Panc1 (cell line): Measurements from ENCODE around the gene GALT. TPM values are rescaled to one million over a fixed set of nuclear protein-coding genes. Genes with fewer than 3 reads are reported as not detected.

Experiments
- ATAC-seq: fragments of 200-7000 bp; cut with Tn5 transposase; 2 replicates; pipeline ENCODE4 v1.9.1; 2020; ENCODE audit warnings: mild to moderate bottlenecking, moderate library complexity
- BruUV-seq: library from RNA; stranded (reverse); fragments of 400-500 nt; replicated peaks from 2 replicates; lab custom pipeline; 2021; lab: Mats Ljungman, UMichigan
- CTCF ChIA-PET: fragments of 300-600 bp; sonication (Branson Sonifier 250); formaldehyde crosslinking; loops from one replicate; lab custom pipeline; 2022; ENCODE audit warnings: antibody characterized with exemption; lab: Charles Lee
- POLR2A ChIA-PET: fragments of 300-600 bp; sonication (Branson Sonifier 250); formaldehyde crosslinking; loops from one replicate; lab custom pipeline; 2022; ENCODE audit warnings: antibody characterized with exemption; lab: Charles Lee
- DNase-seq: peaks from one replicate; pipeline ENCODE4 v3.0.0-alpha.2; 2010; ENCODE audit warnings: low read depth, low spot score
- H3K27ac ChIP-seq: 2 replicates; pipeline ENCODE4 v1.5.1; 2011; ENCODE audit warnings: mild to moderate bottlenecking, low read length, inconsistent platforms
- H3K27me3 ChIP-seq: fragments of 200-500 bp; sonication (Bioruptor generic); 2 replicates; pipeline ENCODE4 v1.6.0; 2014; ENCODE audit warnings: low read length, inconsistent platforms; ENCODE audit not compliant: control insufficient read depth, insufficient read depth
- H3K36me3 ChIP-seq: fragments of 200-500 bp; sonication (Bioruptor generic); 2 replicates; pipeline ENCODE4 v1.5.1; 2014; ENCODE audit warnings: inconsistent platforms, mild to moderate bottlenecking, low read length, moderate library complexity; ENCODE audit not compliant: control insufficient read depth, insufficient read depth
- H3K4me1 ChIP-seq: 2 replicates; pipeline ENCODE4 v1.5.1; 2011; ENCODE audit warnings: inconsistent platforms, mild to moderate bottlenecking, low read length, moderate library complexity; ENCODE audit not compliant: control insufficient read depth, insufficient read depth
- H3K4me3 ChIP-seq, 2 experiments: 2 replicates each; pipeline ENCODE4 v1.5.1; 2011 to 2012; ENCODE audit warnings: low read depth in 2 of 2, low read length in 2 of 2, mild to moderate bottlenecking in 2 of 2, inconsistent platforms in 1 of 2, moderate library complexity in 1 of 2
- H3K9me3 ChIP-seq: fragments of 200-500 bp; sonication (Bioruptor generic); 2 replicates; pipeline ENCODE4 v1.5.1; 2014; ENCODE audit warnings: low read depth, mild to moderate bottlenecking, inconsistent platforms, low read length, moderate library complexity; ENCODE audit not compliant: control insufficient read depth, insufficient read depth
- POLR2AphosphoS5 ChIP-seq: IDR thresholded peaks from 2 replicates; pipeline ENCODE4 v1.6.1; 2012; ENCODE audit warnings: mild to moderate bottlenecking, low read depth, low read length, moderate library complexity
- SIN3A ChIP-seq: IDR thresholded peaks from 2 replicates; pipeline ENCODE4 v1.6.1; 2012; ENCODE audit warnings: low read depth, mild to moderate bottlenecking, low read length, moderate library complexity, borderline replicate concordance; ENCODE audit not compliant: insufficient read depth
- TCF7L2 ChIP-seq: IDR thresholded peaks from 2 replicates; pipeline ENCODE4 v1.6.1; 2011; ENCODE audit warnings: mild to moderate bottlenecking, low read depth, low read length, inconsistent platforms
- in situ Hi-C: cut with HindIII; loops from 2 replicates; pipeline ENCODE4 v1.10.0; 2016; ENCODE audit warnings: low sequenced_read_pairs, low pct_unique_long_range_greater_than_20kb
- intact Hi-C: fragments of 100-400 bp; cut with micrococcal nuclease; formaldehyde crosslinking; loops from one replicate; pipeline ENCODE4 v1.10.0; 2022; ENCODE audit not compliant: unreplicated experiment
- total RNA-seq: library from RNA; stranded (reverse); gene quantifications from one replicate; pipeline ENCODE4 v1.2.1, GENCODE V29; 2021; ENCODE audit not compliant: unreplicated experiment
- TF ChIP-seq, protein P1 (sequence below): fragments of 450-650 bp; IDR thresholded peaks from 2 replicates; pipeline ENCODE4 v1.5.1; 2017; ENCODE audit warnings: mild to moderate bottlenecking
- TF ChIP-seq, protein P2 (sequence below), 2 experiments: IDR thresholded peaks; 2 replicates each; pipeline ENCODE4 v1.6.1; 2011 to 2012; ENCODE audit warnings: low read depth in 2 of 2, control low read depth in 1 of 2, low read length in 1 of 2, mild to moderate bottlenecking in 1 of 2, moderate library complexity in 1 of 2; ENCODE audit not compliant: insufficient read depth in 1 of 2

The GALT gene
- total RNA-seq, 1 experiment from 2014 or later = 42.5 TPM

GRCh38 chr9:34689116-34689470 lies 42.6 kb downstream of the GALT start:
- Histone ChIP-seq H3K4me3 (no peak overlapping the region), H3K9me3 (no peaks in the 10 kb centered on the region), H3K27ac (no peak overlapping the region), H3K4me1 (no peaks in the 10 kb centered on the region), H3K36me3 (no peaks in the 10 kb centered on the region), H3K27me3 (no peaks in the 10 kb centered on the region)
- no peak for DNase-seq
- in situ Hi-C loops (no loop called here), intact Hi-C loops (no loop called here)
- CTCF ChIA-PET = interaction anchor here (0.7 kb wide), 1 partner anchor 11 kb away, joined by 3 read pairs; no protein-coding TSS in a partner anchor
- TF ChIP-seq SIN3A = no peak
- TF ChIP-seq, protein P1, sequence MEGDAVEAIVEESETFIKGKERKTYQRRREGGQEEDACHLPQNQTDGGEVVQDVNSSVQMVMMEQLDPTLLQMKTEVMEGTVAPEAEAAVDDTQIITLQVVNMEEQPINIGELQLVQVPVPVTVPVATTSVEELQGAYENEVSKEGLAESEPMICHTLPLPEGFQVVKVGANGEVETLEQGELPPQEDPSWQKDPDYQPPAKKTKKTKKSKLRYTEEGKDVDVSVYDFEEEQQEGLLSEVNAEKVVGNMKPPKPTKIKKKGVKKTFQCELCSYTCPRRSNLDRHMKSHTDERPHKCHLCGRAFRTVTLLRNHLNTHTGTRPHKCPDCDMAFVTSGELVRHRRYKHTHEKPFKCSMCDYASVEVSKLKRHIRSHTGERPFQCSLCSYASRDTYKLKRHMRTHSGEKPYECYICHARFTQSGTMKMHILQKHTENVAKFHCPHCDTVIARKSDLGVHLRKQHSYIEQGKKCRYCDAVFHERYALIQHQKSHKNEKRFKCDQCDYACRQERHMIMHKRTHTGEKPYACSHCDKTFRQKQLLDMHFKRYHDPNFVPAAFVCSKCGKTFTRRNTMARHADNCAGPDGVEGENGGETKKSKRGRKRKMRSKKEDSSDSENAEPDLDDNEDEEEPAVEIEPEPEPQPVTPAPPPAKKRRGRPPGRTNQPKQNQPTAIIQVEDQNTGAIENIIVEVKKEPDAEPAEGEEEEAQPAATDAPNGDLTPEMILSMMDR = no peak
- TF ChIP-seq TCF7L2 = no peak
- no peak for TF ChIP-seq POLR2AphosphoS5
- TF ChIP-seq, protein P2, sequence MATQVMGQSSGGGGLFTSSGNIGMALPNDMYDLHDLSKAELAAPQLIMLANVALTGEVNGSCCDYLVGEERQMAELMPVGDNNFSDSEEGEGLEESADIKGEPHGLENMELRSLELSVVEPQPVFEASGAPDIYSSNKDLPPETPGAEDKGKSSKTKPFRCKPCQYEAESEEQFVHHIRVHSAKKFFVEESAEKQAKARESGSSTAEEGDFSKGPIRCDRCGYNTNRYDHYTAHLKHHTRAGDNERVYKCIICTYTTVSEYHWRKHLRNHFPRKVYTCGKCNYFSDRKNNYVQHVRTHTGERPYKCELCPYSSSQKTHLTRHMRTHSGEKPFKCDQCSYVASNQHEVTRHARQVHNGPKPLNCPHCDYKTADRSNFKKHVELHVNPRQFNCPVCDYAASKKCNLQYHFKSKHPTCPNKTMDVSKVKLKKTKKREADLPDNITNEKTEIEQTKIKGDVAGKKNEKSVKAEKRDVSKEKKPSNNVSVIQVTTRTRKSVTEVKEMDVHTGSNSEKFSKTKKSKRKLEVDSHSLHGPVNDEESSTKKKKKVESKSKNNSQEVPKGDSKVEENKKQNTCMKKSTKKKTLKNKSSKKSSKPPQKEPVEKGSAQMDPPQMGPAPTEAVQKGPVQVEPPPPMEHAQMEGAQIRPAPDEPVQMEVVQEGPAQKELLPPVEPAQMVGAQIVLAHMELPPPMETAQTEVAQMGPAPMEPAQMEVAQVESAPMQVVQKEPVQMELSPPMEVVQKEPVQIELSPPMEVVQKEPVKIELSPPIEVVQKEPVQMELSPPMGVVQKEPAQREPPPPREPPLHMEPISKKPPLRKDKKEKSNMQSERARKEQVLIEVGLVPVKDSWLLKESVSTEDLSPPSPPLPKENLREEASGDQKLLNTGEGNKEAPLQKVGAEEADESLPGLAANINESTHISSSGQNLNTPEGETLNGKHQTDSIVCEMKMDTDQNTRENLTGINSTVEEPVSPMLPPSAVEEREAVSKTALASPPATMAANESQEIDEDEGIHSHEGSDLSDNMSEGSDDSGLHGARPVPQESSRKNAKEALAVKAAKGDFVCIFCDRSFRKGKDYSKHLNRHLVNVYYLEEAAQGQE (IDR thresholded peaks at IDR 0.05; ENCODE audit: insufficient read depth in 1 of 2, low read depth in 2 of 2, low read length in 1 of 2) = no peak
- BruUV-seq = no TSS peak
- no peak for ATAC-seq
- POLR2A ChIA-PET = interaction anchor here (0.6 kb wide), 1 partner anchor 425 kb away, joined by 3 read pairs; no protein-coding TSS in a partner anchor

DNA sequence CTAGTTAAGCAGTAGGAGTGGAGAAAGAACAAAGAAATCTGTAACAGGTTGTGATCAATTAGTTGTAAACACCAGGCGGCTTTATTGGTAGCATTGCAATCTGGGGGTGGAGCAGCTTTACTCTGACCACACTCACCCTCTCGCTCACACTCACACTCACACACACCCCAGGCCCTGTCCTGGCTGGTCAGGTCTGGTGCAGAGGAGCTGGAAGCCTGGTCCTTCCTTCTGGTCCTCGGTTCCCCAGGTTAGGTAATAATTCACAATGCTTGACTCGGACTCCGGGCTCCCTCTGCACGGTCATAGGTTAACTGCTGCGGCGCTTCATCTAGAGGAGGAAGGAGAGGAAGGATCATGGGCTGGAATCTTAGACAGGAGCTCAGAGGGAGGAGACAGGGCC lies 43.0 kb downstream of the GALT start:
- no TSS peak for BruUV-seq
- TF ChIP-seq, protein P1 = no peak
- no peak for TF ChIP-seq TCF7L2
- TF ChIP-seq POLR2AphosphoS5 = no peak
- no peak for TF ChIP-seq SIN3A
- TF ChIP-seq, protein P2 (IDR thresholded peaks at IDR 0.05; ENCODE audit: insufficient read depth in 1 of 2, low read depth in 2 of 2, low read length in 1 of 2) = no peak
- POLR2A ChIA-PET = interaction anchor here (0.6 kb wide), 1 partner anchor 425 kb away, joined by 3 read pairs; no protein-coding TSS in a partner anchor

More for the DNA sequence above, 43.0 kb downstream of the GALT start:
- intact Hi-C loops = no loop called here
- in situ Hi-C loops = no loop called here
- CTCF ChIA-PET = interaction anchor here (0.7 kb wide), 1 partner anchor 10 kb away, joined by 3 read pairs; no protein-coding TSS in a partner anchor
- ATAC-seq = no peak
- no peaks in the 10 kb centered on the region for H3K36me3 ChIP-seq
- no peaks in the 10 kb centered on the region for H3K4me1 ChIP-seq
- no peak overlapping the region for H3K4me3 ChIP-seq
- no peaks in the 10 kb centered on the region for H3K9me3 ChIP-seq
- DNase-seq = no peak
- no peaks in the 10 kb centered on the region for H3K27me3 ChIP-seq
- no peak overlapping the region for H3K27ac ChIP-seq
